Caco-2 (cell line): ENCODE measurements around the gene MIOS. TPM values are rescaled to one million over a fixed set of nuclear protein-coding genes. Genes with fewer than 3 reads are reported as not detected.

Experiments used
- BruUV-seq: library from RNA; stranded (reverse); fragments of 400-500 nt; replicated peaks from 2 replicates; lab custom pipeline; 2021; lab: Mats Ljungman, UMichigan
- CTCF ChIA-PET: fragments of 300-600 bp; sonication (Branson Sonifier 250); formaldehyde crosslinking; loops from one replicate; lab custom pipeline; 2022; ENCODE audit warnings: antibody characterized with exemption; lab: Charles Lee
- POLR2A ChIA-PET: fragments of 300-600 bp; sonication (Branson Sonifier 250); formaldehyde crosslinking; loops from one replicate; lab custom pipeline; 2022; ENCODE audit warnings: antibody characterized with exemption; lab: Charles Lee
- DNase-seq, 2 experiments: peaks; one replicate each; pipeline versions ENCODE4 v3.0.0 to v3.0.0-alpha.2; 2020 to 2022
- H3K27me3 ChIP-seq: replicated peaks from 2 replicates; pipeline ENCODE4 v1.6.0; 2011; ENCODE audit warnings: low read length; ENCODE audit not compliant: control insufficient read depth, insufficient read depth
- H3K36me3 ChIP-seq: 2 replicates; pipeline ENCODE4 v1.5.1; 2011; ENCODE audit warnings: low read length; ENCODE audit not compliant: control insufficient read depth, insufficient read depth
- H3K4me1 ChIP-seq: fragments of 250-450 bp; sonication (Bioruptor Pico); 2 replicates; pipeline ENCODE4 v1.5.1; 2020; ENCODE audit warnings: mild to moderate bottlenecking
- H3K4me3 ChIP-seq: 2 replicates; pipeline ENCODE4 v1.5.1; 2011; ENCODE audit warnings: low read depth, mild to moderate bottlenecking, control low read depth, low read length
- H3K9me3 ChIP-seq: fragments of 250-450 bp; sonication (Bioruptor Pico); 2 replicates; pipeline ENCODE4 v1.5.1; 2020; ENCODE audit warnings: mild to moderate bottlenecking, moderate library complexity
- H3K27ac Mint-ChIP-seq: one replicate; pipeline ENCODE4 v1.8.0; 2022; ENCODE audit warnings: mixed read lengths; ENCODE audit not compliant: unreplicated experiment
- H3K27me3 Mint-ChIP-seq: one replicate; pipeline ENCODE4 v1.8.0; 2022; ENCODE audit warnings: mixed read lengths; ENCODE audit not compliant: insufficient read depth, unreplicated experiment
- H3K36me3 Mint-ChIP-seq: one replicate; pipeline ENCODE4 v1.8.0; 2022; ENCODE audit warnings: mild to moderate bottlenecking, mixed read lengths; ENCODE audit not compliant: insufficient read depth, unreplicated experiment
- H3K4me1 Mint-ChIP-seq: one replicate; pipeline ENCODE4 v1.8.0; 2022; ENCODE audit warnings: low read depth, mixed read lengths; ENCODE audit not compliant: unreplicated experiment
- H3K4me3 Mint-ChIP-seq: one replicate; pipeline ENCODE4 v1.8.0; 2022; ENCODE audit warnings: mild to moderate bottlenecking, moderate library complexity, mixed read lengths; ENCODE audit not compliant: unreplicated experiment
- H3K9me3 Mint-ChIP-seq: one replicate; pipeline ENCODE4 v1.8.0; 2022; ENCODE audit warnings: mixed read lengths; ENCODE audit not compliant: unreplicated experiment
- intact Hi-C: fragments of 100-400 bp; cut with micrococcal nuclease; formaldehyde crosslinking; loops from one replicate; pipeline ENCODE4 v1.10.0; 2022; ENCODE audit not compliant: unreplicated experiment
- total RNA-seq: library from RNA; stranded (reverse); gene quantifications from 2 replicates; pipeline ENCODE4 v1.2.3, GENCODE V29; 2022
- TF ChIP-seq, protein P1 (sequence below), 2 experiments: fragments of 200-600 bp in 1 of 2; IDR thresholded peaks; 1 replicate in 1 of 2; 2 replicates in 1 of 2; pipeline versions ENCODE4 v1.5.1 to v1.8.0; 2011 to 2022; ENCODE audit warnings: antibody characterized with exemption in 1 of 2, control low read depth in 1 of 2, inconsistent platforms in 1 of 2, low read depth in 1 of 2, low read length in 1 of 2, mild to moderate bottlenecking in 1 of 2, moderate library complexity in 1 of 2; ENCODE audit not compliant: insufficient read depth in 1 of 2, severe bottlenecking in 1 of 2, unreplicated experiment in 1 of 2

MIOS gene
- total RNA-seq, 1 experiment from 2014 or later, result 37.3 TPM

DNA sequence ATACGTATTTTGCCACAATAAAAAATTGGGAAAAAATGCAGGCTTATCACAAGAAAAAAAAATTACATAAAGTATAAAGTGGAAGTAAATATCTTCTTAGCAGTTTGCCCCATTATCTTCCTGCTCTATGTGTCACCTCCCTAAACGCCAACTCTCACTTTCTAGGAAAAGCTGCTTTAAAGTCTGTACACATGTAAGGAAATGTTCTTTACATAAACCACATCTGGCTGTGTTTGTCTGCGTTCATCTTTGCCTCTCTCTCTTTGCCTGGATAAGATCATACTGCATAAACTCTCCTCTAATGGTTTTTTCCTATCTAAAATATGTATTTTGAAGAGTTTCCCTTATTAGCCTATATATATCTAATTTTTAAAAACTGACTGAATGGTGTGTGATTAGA, 50.9 kb downstream of the MIOS start:
- Histone ChIP-seq H3K4me1 (no peaks in the 10 kb centered on the region), H3K4me3 (no peak overlapping the region), H3K9me3 (no peaks in the 10 kb centered on the region), H3K27me3 (no peaks in the 10 kb centered on the region), H3K36me3 (no peaks in the 10 kb centered on the region)
- ChIA-PET POLR2A (no interaction called here), CTCF (no interaction called here)
- Mint-ChIP-seq H3K27me3 (no peaks in the 10 kb centered on the region), H3K36me3 (no peaks in the 10 kb centered on the region), H3K4me3 (no peak overlapping the region), H3K9me3 (no peaks in the 10 kb centered on the region), H3K4me1 (no peaks in the 10 kb centered on the region), H3K27ac (no peak overlapping the region)
- no peak for DNase-seq
- intact Hi-C loops, result no loop called here
- TF ChIP-seq, protein P1, sequence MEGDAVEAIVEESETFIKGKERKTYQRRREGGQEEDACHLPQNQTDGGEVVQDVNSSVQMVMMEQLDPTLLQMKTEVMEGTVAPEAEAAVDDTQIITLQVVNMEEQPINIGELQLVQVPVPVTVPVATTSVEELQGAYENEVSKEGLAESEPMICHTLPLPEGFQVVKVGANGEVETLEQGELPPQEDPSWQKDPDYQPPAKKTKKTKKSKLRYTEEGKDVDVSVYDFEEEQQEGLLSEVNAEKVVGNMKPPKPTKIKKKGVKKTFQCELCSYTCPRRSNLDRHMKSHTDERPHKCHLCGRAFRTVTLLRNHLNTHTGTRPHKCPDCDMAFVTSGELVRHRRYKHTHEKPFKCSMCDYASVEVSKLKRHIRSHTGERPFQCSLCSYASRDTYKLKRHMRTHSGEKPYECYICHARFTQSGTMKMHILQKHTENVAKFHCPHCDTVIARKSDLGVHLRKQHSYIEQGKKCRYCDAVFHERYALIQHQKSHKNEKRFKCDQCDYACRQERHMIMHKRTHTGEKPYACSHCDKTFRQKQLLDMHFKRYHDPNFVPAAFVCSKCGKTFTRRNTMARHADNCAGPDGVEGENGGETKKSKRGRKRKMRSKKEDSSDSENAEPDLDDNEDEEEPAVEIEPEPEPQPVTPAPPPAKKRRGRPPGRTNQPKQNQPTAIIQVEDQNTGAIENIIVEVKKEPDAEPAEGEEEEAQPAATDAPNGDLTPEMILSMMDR (IDR thresholded peaks at IDR 0.05; ENCODE audit: insufficient read depth in 1 of 2, low read depth in 1 of 2, low read length in 1 of 2, severe bottlenecking in 1 of 2, unreplicated experiment in 1 of 2), result no peak
- no TSS peak for BruUV-seq

DNA sequence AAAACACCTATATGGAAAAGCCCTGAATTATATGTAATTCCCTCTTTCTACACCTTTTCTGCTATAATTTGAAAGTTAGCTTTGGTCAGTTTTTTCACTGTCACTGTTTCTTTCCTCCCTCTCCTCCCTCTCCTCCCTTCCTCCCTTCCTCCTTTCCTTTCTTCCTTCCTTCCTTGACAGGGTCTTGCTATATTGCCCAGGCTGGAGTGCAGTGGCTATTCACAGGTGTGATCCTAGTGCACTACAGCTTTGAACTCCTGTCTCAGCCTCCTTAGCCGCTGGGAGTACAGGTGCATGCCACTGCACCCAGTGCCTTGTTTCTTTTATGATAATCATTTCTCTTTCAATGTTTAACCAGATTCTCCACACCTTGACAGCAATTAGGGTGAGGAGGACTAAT, 51.7 kb downstream of the MIOS start:
- no peaks in the 10 kb centered on the region for H3K36me3 Mint-ChIP-seq
- H3K9me3 ChIP-seq, result no peaks in the 10 kb centered on the region
- CTCF ChIA-PET, result no interaction called here
- no peaks in the 10 kb centered on the region for H3K27me3 Mint-ChIP-seq
- H3K4me1 Mint-ChIP-seq, result no peaks in the 10 kb centered on the region
- intact Hi-C loops, result no loop called here
- H3K4me3 Mint-ChIP-seq, result no peak overlapping the region
- H3K27ac Mint-ChIP-seq, result no peak overlapping the region
- no peaks in the 10 kb centered on the region for H3K9me3 Mint-ChIP-seq
- H3K4me3 ChIP-seq, result no peak overlapping the region
- BruUV-seq, result no TSS peak
- no peaks in the 10 kb centered on the region for H3K27me3 ChIP-seq
- POLR2A ChIA-PET, result no interaction called here
- no peaks in the 10 kb centered on the region for H3K36me3 ChIP-seq
- no peak for DNase-seq
- TF ChIP-seq, protein P1 (IDR thresholded peaks at IDR 0.05; ENCODE audit: insufficient read depth in 1 of 2, low read depth in 1 of 2, low read length in 1 of 2, severe bottlenecking in 1 of 2, unreplicated experiment in 1 of 2), result no peak
- H3K4me1 ChIP-seq, result no peaks in the 10 kb centered on the region

DNA sequence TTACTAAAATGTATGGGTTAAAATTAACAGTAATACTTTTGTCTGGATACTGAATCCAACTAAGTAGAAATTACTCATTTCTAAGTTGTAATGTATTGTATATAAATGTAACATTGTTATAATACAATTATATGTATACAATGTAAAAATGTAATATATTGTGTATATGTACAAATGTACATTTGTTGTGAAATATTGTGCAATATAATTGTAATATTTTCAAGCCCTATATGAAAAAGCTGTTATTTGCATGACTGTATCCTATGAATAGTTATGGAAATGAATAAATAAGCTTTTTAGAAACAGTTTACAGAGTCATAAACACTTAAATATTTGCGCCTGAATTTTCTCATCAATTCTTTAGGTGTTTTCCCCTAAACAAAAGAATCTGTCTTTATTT, 53.6 kb downstream of the MIOS start:
- BruUV-seq, result no TSS peak
- Histone ChIP-seq H3K36me3 (no peaks in the 10 kb centered on the region), H3K9me3 (no peaks in the 10 kb centered on the region), H3K4me1 (no peaks in the 10 kb centered on the region), H3K27me3 (no peaks in the 10 kb centered on the region), H3K4me3 (no peak overlapping the region)
- Mint-ChIP-seq H3K27ac (no peak overlapping the region), H3K36me3 (no peaks in the 10 kb centered on the region), H3K4me1 (no peaks in the 10 kb centered on the region), H3K9me3 (peaks cover 8% of the 10 kb centered on the region), H3K27me3 (no peaks in the 10 kb centered on the region), H3K4me3 (no peak overlapping the region)
- DNase-seq, result no peak
- ChIA-PET CTCF (no interaction called here), POLR2A (no interaction called here)
- TF ChIP-seq, protein P1 (IDR thresholded peaks at IDR 0.05; ENCODE audit: insufficient read depth in 1 of 2, low read depth in 1 of 2, low read length in 1 of 2, severe bottlenecking in 1 of 2, unreplicated experiment in 1 of 2), result no peak
- intact Hi-C loops, result no loop called here
